Activated CD8-positive, alpha-beta memory T cell treated with anti-CD3 and anti-CD28 coated beads for 36 hours (primary cell): Measurements from ENCODE around the gene ZMAT2. TPM values are rescaled to one million over a fixed set of nuclear protein-coding genes. Genes with fewer than 3 reads are reported as not detected.
"Not testable (repeated sequence)": the region's sequence is repeated elsewhere in the genome, so short reads cannot be mapped to it uniquely, and the experiment has no call there.

Source experiments
- CTCF ChIA-PET: fragments of 350-600 bp; sonication (Branson Sonifier 250); formaldehyde crosslinking; loops from one replicate; lab custom pipeline; 2021; ENCODE audit warnings: antibody characterized with exemption; lab: Charles Lee
- POLR2A ChIA-PET: fragments of 350-600 bp; sonication (Branson Sonifier 250); formaldehyde crosslinking; loops from one replicate; lab custom pipeline; 2021; ENCODE audit warnings: antibody characterized with exemption; lab: Charles Lee
- total RNA-seq, 2 experiments: library from RNA; stranded (reverse); gene quantifications; one replicate each; pipeline ENCODE4 v1.2.3, GENCODE V29; 2021

Gene ZMAT2
- total RNA-seq = 10 to 100 TPM; 69.5 to 73.0 TPM

- POLR2A ChIA-PET = interaction anchor here (0.5 to 2.0 kb wide), 5 partner anchors 10 to 145 kb away, joined by 3 to 13 read pairs (median 5); partner anchors contain the start of genes HARS1, HARS2, IK and NDUFA2
- CTCF ChIA-PET = interaction anchor here (0.9 to 1.1 kb wide), 2 partner anchors 58 to 456 kb away, joined by 3 to 5 read pairs; no protein-coding TSS in a partner anchor
Observed at GRCh38 chr5:140700177-140701144, at the start of gene ZMAT2. ZMAT2 (plus strand) TSS chr5:140700447; CDS start chr5:140700461, 14 bp downstream.

- CTCF ChIA-PET = no interaction called here
Observed at GRCh38 chr5:140658870-140659269, 41.4 kb upstream of the ZMAT2 start.

GRCh38 chr5:140660371-140660770 lies 39.9 kb upstream of the ZMAT2 start:
- POLR2A ChIA-PET, CTCF ChIA-PET: not testable (repeated sequence)

More at GRCh38 chr5:140658870-140659269, 41.4 kb upstream of the ZMAT2 start:
- POLR2A ChIA-PET = no interaction called here

GRCh38 chr5:140664030-140664358 lies 36.3 kb upstream of the ZMAT2 start:
- ChIA-PET POLR2A (interaction anchor here (1.0 to 1.8 kb wide), 3 partner anchors 10 to 115 kb away, joined by 3 to 7 read pairs (median 3); partner anchors contain the start of genes IK and NDUFA2), CTCF (interaction anchor here (3.2 kb wide), 1 partner anchor 16 kb away, joined by 12 read pairs; the partner anchor contains the start of genes IK and NDUFA2)

GRCh38 chr5:140664359-140665119 lies 35.7 kb upstream of the ZMAT2 start, which contains the start of gene WDR55:
WDR55 (plus strand) TSS chr5:140664904; CDS start chr5:140664913, 9 bp downstream.
- POLR2A ChIA-PET = interaction anchor here (1.0 to 1.8 kb wide), 3 partner anchors 10 to 116 kb away, joined by 3 to 7 read pairs (median 3); partner anchors contain the start of genes IK and NDUFA2
- CTCF ChIA-PET = interaction anchor here (3.2 kb wide), 1 partner anchor 17 kb away, joined by 12 read pairs; the partner anchor contains the start of genes IK and NDUFA2

GRCh38 chr5:140671035-140671434 lies 29.2 kb upstream of the ZMAT2 start:
- POLR2A ChIA-PET = interaction anchor here (0.6 kb wide), 1 partner anchor 23 kb away, joined by 4 read pairs; the partner anchor contains the start of genes IK and NDUFA2
- CTCF ChIA-PET = not testable (repeated sequence)

- POLR2A ChIA-PET = interaction anchor here (0.6 to 1.2 kb wide), 2 partner anchors 24 to 25 kb away, joined by 3 to 4 read pairs; partner anchors contain the start of genes IK and NDUFA2
- CTCF ChIA-PET = interaction anchor here (0.6 kb wide), 1 partner anchor 79 kb away, joined by 5 read pairs; no protein-coding TSS in a partner anchor
Observed at GRCh38 chr5:140671472-140672125, 28.6 kb upstream of the ZMAT2 start.

GRCh38 chr5:140672455-140673186 lies 27.6 kb upstream of the ZMAT2 start:
- POLR2A ChIA-PET = interaction anchor here (1.2 kb wide), 1 partner anchor 26 kb away, joined by 3 read pairs; no protein-coding TSS in a partner anchor
- CTCF ChIA-PET = interaction anchor here (0.6 kb wide), 1 partner anchor 78 kb away, joined by 5 read pairs; no protein-coding TSS in a partner anchor

GRCh38 chr5:140673187-140673976 lies 26.9 kb upstream of the ZMAT2 start, which contains the start of gene DND1:
DND1 (minus strand) TSS chr5:140673576; CDS start chr5:140673542, 34 bp downstream.
- CTCF ChIA-PET = no interaction called here
- POLR2A ChIA-PET = no interaction called here

GRCh38 chr5:140674211-140674610 lies 26.0 kb upstream of the ZMAT2 start:
- ChIA-PET POLR2A (no interaction called here), CTCF (interaction anchor here (1.1 kb wide), 1 partner anchor 268 kb away, joined by 3 read pairs; no protein-coding TSS in a partner anchor)

GRCh38 chr5:140674629-140675028 lies 25.6 kb upstream of the ZMAT2 start:
- ChIA-PET CTCF (interaction anchor here (0.6 to 1.1 kb wide), 2 partner anchors 268 to 1473 kb away, joined by 3 read pairs; no protein-coding TSS in a partner anchor), POLR2A (interaction anchor here (0.7 kb wide), 1 partner anchor 115 kb away, joined by 3 read pairs; no protein-coding TSS in a partner anchor)

GRCh38 chr5:140677947-140678346 lies 22.3 kb upstream of the ZMAT2 start:
- POLR2A ChIA-PET = interaction anchor here (0.6 to 1.2 kb wide), 2 partner anchors 8 to 13 kb away, joined by 3 to 8 read pairs; partner anchors contain the start of genes HARS1 and HARS2
- CTCF ChIA-PET = no interaction called here

- ChIA-PET CTCF (no interaction called here), POLR2A (interaction anchor here (1.2 kb wide), 1 partner anchor 12 kb away, joined by 3 read pairs; the partner anchor contains the start of genes HARS1 and HARS2)
Observed at GRCh38 chr5:140678993-140679392, 21.3 kb upstream of the ZMAT2 start.

- ChIA-PET POLR2A (interaction anchor here (0.8 to 1.9 kb wide), 10 partner anchors 8 to 129 kb away, joined by 3 to 13 read pairs (median 4); partner anchors contain the start of genes APBB3, IK, NDUFA2 and SLC35A4), CTCF (interaction anchor here (1.3 kb wide), 1 partner anchor 58 kb away, joined by 3 read pairs; no protein-coding TSS in a partner anchor)
Observed at GRCh38 chr5:140690376-140690932, 9.8 kb upstream of the ZMAT2 start.
